ENCODE measurements around the gene GAS6. TPM values are rescaled to one million over a fixed set of nuclear protein-coding genes. Genes with fewer than 3 reads are reported as not detected.
A peak's percentile ranks its signal among the peaks of the same experiment; 100 is the strongest.

GAS6 gene
- total RNA-seq, 1 experiment from 2014 or later, result 91.2 TPM

GRCh38 chr13:113887700-113888201, 23.9 kb upstream of the GAS6 start:
- peak; percentile 42 for DNase-seq (ENCODE audit: low read depth)

GRCh38 chr13:113886561-113887112, 22.8 kb upstream of the GAS6 start:
- DNase-seq (ENCODE audit: low read depth), result no peak

DNA sequence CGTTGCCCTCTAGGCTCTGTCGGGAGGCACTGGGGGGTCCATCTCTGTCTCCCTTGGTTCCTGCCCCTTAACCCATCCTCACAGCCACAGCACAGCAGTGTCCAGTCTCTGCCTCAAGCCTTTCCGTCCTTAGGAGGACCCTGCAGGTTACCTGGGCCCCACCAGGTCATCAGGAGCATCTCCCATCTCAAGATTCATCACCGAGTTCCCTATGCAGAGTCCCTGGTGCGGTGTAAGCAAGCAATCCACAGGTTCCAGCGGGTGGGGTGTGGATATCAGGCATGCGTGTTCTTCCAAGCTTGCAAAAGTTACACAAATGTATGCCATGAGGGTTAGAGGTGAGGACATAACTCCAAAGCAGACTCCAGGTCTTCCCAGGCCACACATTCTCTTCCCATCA, 20.9 kb upstream of the GAS6 start:
- no peak for DNase-seq (ENCODE audit: low read depth)

DNA sequence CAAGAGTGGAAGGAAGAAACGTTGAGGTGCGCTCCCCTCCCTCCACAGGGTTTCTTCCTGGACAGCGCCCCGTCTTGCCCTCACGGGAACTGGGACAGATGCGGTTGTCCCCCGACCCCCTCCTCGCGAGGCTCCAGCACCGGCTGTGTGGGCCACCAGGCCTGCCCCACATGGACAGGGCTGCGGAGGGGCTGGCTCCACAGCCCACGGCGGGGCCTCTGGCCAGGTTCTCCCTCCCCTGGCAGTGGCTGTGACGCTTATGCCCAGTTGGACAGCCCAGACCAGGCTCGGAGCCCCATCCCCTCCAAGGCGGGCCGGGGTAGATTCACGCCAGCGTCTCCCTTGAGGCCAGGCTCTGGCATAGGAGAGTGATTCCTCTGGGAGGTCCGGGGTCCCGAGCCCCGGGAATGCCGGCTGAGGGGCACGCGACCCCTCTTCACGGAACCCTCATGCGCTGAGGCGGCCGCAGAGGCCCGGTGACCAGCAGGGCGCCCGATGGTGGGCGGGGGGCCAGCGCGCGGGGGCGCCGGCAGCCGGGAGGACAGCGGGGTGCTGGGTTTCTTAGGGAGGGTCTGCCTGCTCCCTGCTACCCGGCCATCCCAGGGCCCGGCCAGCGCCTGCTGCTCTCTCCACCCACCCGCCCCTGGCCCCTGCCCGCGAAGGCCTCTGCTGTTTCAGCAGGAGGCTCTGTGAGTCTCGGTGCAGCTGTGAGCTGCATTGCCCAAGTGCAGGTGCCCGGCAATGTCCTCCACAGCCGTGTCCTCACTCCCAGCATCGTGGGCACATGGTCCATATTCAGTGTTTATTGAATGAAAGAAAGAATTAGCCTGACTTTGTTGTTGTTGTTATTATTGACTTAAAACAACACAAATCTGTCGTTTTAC, 20.3 kb upstream of the GAS6 start:
- DNase-seq (ENCODE audit: low read depth), result no peak

DNA sequence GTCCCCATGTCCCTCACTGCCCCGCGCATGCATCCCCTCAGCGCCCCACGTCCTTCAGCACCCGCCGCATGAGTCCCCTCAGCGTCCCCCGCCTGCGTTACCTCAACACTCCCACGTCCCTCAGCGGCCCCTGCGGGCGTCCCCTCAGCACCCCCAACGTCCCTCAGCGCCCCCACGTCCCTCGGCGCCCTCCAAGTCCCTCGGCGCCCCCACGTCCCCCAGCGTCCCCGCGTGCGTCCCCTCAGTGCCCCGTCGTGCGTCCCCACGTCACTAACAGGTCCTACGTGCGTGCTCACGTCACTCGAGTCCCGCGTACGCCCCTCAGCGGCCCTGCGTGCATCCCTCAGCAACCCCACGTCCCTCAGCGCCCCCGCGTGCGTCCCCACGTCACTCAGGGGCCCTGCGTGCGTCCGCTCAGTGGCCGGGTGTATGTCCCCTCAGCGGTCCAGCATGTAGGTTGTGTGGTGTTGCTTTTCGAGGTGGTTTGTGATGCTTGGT, 19.5 kb upstream of the GAS6 start:
- no peak for DNase-seq (ENCODE audit: low read depth)

- DNase-seq (ENCODE audit: low read depth), result no peak
These were observed 18.8 kb upstream of the GAS6 start for GRCh38 chr13:113882716-113883115.

DNA sequence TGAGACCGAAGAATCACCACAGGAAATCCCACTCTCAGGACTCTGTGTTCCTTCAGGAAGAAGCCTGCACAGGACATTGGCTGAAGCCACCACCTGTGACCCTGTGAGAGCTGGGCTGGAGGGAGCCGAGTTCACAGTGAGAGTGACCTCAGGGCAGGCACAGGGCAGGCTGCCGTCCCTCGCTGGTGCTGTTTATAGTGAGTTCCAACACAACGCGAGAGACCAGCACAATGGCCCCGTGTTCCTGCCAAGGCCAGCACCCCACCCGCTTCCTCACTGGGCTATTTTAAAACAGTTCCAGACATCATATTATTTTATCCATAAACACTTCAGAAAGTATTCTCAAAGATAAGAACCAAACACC, 18.4 kb upstream of the GAS6 start:
- DNase-seq (ENCODE audit: low read depth), result no peak

- DNase-seq (ENCODE audit: low read depth), result no peak
These were observed 17.9 kb upstream of the GAS6 start for GRCh38 chr13:113881614-113882266.

DNA sequence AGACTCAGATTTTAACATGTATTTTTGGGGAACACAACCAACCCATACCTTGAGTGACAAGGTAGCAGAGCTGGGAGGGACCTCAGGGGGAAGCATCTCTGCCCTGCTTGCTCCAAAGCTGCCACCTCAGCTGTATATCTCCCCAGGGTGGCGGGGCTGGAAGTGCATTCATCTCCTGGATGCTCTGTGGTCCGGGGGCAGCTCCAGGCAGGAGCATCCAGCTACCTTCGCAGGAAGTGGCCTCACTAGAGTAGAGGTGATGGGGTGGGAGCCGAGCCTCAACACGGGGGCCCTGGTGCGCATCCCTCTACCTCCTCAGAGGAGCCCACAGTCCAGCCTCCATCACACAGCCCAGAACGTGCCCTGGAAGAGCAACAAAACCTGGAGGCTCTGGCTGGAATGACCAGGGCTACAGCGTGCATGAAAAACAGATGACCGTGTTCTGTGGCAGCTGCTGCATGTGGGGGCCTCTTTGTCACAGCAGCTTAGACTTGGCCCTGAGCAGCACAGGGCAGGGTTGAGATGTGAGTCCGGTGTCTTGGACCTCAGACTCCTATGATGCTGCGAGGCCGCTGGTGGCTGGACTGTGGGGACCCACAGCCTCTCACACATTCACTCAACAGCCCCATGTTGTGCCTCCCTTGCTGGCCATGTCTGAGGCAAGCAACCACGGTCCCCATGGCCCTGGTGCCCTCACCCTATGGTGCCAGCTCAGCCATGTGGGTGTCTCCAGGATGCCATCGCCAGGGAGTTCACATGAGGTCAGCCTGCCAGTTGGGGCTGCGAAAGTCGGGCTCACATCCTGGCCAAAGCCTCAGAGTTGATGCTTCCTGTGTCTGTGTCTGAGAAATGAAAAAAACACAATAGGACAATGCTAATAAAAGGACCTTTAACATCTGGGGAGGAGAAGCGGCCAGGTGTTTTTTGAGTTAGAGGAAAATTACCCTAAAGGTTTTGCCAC, 17.1 kb upstream of the GAS6 start:
- peak; percentile 70 for DNase-seq (ENCODE audit: low read depth)

DNA sequence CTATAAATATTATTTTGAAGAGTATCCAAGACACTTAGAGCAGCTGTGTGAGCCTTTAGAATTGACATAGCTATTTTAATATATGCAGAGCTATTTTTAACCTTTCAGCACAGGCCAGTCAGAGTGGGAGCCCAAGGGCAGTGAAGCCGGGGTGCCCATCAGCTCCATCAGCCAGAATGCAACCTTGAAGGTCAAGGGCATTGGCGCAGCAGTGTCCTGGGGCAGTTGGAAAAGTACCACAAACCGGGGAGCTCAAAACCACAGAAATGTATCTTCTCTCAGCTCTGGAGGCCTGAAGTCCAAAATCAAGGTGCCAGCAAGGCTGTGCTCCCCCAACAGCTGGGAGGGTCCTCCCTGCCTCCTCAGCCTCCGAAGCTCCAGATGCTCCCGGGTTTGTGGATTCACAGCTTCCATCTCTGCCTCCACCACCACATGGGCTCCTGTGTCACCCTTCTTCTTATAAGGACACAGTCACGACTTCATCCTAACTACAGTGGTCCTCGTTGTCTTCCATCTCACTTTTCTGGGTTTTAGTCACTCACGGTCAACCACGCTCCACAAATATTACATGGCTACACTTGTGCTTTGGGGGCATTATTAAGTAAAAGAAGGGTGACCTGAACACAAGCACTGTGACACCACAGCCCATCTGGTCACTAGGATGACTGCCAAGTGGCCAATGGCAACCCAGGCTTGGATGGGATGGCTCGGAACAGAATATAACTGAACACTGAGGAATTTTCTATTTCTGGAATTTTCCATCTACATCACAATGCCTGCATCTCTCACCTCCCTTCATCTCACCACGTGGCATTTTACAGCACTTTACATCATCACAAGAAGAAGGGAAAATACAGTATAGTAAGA, 15.9 kb upstream of the GAS6 start:
- DNase-seq (ENCODE audit: low read depth), result peak; percentile 93

GRCh38 chr13:113879017-113879416, 15.1 kb upstream of the GAS6 start:
- peak; percentile 22 for DNase-seq (ENCODE audit: low read depth)

- DNase-seq (ENCODE audit: low read depth), result no peak
These were observed 13.5 kb upstream of the GAS6 start for GRCh38 chr13:113877149-113877990.

DNA sequence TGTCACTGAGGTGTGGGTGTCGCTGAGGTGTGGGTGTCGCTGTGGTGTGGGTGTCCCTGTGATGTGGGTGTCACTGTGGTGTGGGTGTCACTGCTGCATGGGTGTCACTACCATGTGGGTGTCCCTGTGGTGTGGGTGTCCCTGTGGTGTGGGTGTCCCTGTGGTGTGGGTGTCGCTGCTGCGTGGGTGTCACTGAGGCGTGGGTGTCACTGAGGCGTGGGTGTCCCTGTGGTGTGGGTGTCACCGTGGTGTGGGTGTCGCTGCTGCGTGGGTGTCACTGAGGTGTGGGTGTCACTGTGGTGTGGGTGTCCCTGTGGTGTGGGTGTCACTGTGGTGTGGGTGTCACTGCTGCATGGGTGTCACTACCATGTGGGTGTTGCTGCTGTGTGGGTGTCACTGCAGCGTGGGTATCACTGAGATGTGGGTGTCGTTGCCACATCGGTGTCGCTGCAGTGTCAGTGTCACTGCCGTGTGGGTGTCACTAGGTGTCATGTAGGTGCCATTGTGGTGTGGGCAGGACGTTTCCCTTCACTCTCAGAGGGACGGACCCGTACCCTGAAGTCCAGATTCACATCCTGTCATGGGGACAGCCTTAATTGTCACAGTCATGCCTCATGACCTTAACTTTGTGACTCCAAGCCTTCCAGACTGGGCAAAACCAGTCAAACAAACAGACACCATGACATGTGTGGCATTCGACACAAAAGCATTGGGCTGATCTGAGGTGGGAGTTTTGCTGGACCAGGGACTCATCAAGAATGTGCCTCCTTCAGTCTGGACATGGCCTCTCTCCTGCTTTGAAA, 12.7 kb upstream of the GAS6 start:
- DNase-seq (ENCODE audit: low read depth), result no peak

- no peak for DNase-seq (ENCODE audit: low read depth)
These were observed 12.0 kb upstream of the GAS6 start for GRCh38 chr13:113875837-113876281.

- DNase-seq (ENCODE audit: low read depth), result no peak
These were observed 11.5 kb upstream of the GAS6 start for GRCh38 chr13:113875429-113875815.

DNA sequence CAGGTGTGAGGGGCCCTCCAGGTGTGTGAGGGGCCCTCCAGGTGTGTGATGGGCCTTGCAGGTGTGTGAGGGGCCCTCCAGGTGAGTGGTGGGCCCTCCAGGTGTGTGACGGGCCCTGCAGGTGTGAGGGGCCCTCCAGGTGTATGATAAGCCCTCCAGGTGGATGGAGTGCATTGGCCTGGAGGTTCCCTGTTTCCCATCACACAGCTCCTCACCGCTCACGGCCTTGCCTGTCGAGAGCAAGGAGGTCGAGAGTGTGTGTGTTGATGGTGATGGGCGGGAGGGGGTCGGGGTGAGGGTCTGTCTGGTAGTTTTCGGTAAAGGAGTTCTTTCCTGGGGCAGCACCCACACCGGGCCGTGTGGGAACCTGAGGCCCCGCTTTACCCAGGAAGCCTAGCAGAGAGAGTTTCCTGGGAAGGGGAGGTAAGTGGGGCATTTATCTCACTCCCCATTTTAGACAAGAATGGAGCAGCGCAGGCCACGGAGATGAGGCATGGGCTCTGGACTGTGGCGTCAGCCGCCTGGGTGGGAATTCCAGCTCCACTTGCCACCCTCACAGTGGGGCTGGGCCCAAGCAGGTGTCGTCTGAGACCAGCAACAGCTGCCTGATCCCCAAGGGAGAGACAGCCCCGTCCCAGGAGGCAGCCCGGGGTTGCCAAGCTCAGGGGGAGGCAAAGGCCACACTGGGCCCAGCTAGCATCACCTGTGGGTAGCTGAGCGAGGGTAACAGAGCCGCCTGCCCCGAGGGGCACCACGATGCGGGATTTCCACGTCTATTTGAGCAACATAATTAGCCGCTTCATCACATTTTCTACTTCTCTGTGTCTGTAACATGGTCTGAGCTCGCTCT, 10.9 kb upstream of the GAS6 start:
- DNase-seq (ENCODE audit: low read depth), result no peak

GRCh38 chr13:113874177-113874576, 10.3 kb upstream of the GAS6 start:
- DNase-seq (ENCODE audit: low read depth), result no peak

GRCh38 chr13:113869263-113869662, 5.4 kb upstream of the GAS6 start:
- DNase-seq (ENCODE audit: low read depth), result no peak

Data from RPMI7951 (cell line).